Neural progenitor cell (in vitro differentiated cells): ENCODE results near the gene AMFR.

Experiments used
- CTCF ChIP-seq: fragments of 200-600 bp; sonication (generic); IDR thresholded peaks from 2 replicates; pipeline ENCODE4 v1.5.1; 2017; ENCODE audit warnings: antibody characterized with exemption, mild to moderate bottlenecking
- EZH2phosphoT487 ChIP-seq: fragments of 200-600 bp; sonication (generic); IDR thresholded peaks from 2 replicates; pipeline ENCODE4 v1.6.1; 2017; ENCODE audit warnings: antibody characterized with exemption

DNA sequence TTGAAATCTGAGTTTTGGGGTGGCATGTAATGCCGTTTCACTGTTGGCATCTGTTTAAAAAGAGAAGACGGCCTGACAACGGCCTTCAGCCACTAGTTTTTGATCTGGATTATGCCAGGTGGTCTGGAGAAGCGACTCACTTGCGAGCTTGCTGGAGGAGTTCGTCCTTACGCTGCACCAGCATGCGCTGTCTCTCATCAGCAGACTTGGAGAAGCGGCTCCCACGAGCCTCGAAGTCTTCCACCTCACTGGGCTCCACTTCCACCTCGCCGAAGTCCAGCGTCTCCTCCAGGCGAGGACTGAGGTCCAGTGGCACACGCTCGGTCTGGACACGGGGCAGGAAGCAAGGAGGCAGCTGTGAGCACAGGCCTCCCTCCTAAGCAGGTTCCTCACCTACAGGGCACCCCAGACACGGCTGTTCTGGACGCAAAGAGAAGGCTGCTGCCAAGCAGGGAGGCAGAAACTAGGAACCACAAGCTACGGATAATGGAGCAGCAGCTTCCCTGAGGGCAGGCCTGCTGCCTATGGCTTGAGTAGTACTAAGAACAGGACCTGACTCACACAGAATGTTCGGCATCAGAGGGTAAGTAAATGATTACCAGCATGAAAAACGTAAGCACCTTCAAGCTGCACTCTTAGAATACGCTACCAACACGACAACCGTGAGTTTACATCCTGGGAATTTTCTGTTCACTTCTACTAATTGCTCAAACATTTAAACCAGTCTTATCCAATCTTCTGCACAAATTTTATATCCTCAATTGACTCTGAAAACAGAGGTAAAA is 61.4 kb downstream of the AMFR start:
- TF ChIP-seq CTCF (no peak), EZH2phosphoT487 (no peak)
